Forelimb muscle (tissue), 1 donor: ENCODE data around the gene GRM8. TPM values are rescaled to one million over a fixed set of nuclear protein-coding genes. Genes with fewer than 3 reads are reported as not detected.

ENCODE experiments used
- DNase-seq: peaks from one replicate; pipeline ENCODE4 v3.0.0-alpha.2; 2013; ENCODE audit warnings: low read depth
- polyA plus RNA-seq: library from polyadenylated mRNA; unstranded; fragments of 120-200 nt; gene quantifications from one replicate; pipeline ENCODE4 v1.2.1, GENCODE V29; 2013; ENCODE audit not compliant: insufficient read length

The GRM8 gene
- polyA plus RNA-seq, 1 donor, result 0.11 TPM

- DNase-seq, result no peak
Observed at GRCh38 chr7:126667742-126668366, 584.9 kb downstream of the GRM8 start.

- DNase-seq, result no peak
Observed at GRCh38 chr7:126662856-126663255, 589.9 kb downstream of the GRM8 start.

- DNase-seq, result no peak
Observed at GRCh38 chr7:126659124-126659523, 593.6 kb downstream of the GRM8 start.

- DNase-seq, result no peak
Observed at GRCh38 chr7:126658684-126659083, 594.1 kb downstream of the GRM8 start.

- DNase-seq, result no peak
Observed at GRCh38 chr7:126657599-126658358, 595.0 kb downstream of the GRM8 start.

- no peak for DNase-seq
Observed at GRCh38 chr7:126657137-126657536, 595.6 kb downstream of the GRM8 start.

GRCh38 chr7:126656165-126656564 is 596.6 kb downstream of the GRM8 start:
- DNase-seq, result no peak

- DNase-seq, result no peak
Observed at GRCh38 chr7:126637538-126637937, 615.2 kb downstream of the GRM8 start.

- DNase-seq, result no peak
Observed at GRCh38 chr7:126635545-126635944, 617.2 kb downstream of the GRM8 start.

- DNase-seq, result no peak
Observed at GRCh38 chr7:126608339-126608776, 644.4 kb downstream of the GRM8 start.

GRCh38 chr7:126606331-126606730 is 646.4 kb downstream of the GRM8 start:
- no peak for DNase-seq

GRCh38 chr7:126605553-126605952 is 647.2 kb downstream of the GRM8 start:
- DNase-seq, result no peak

- DNase-seq, result no peak
Observed at GRCh38 chr7:126605056-126605455, 647.7 kb downstream of the GRM8 start.

GRCh38 chr7:126589068-126589684 is 663.6 kb downstream of the GRM8 start:
- DNase-seq, result no peak

GRCh38 chr7:126578338-126578737 is 674.4 kb downstream of the GRM8 start:
- no peak for DNase-seq

GRCh38 chr7:126574276-126575250 is 678.2 kb downstream of the GRM8 start:
- no peak for DNase-seq

GRCh38 chr7:126570845-126571244 is 681.9 kb downstream of the GRM8 start:
- DNase-seq, result no peak

GRCh38 chr7:126569402-126569801 is 683.3 kb downstream of the GRM8 start:
- no peak for DNase-seq

- no peak for DNase-seq
Observed at GRCh38 chr7:126557271-126557670, 695.5 kb downstream of the GRM8 start.

- no peak for DNase-seq
Observed at GRCh38 chr7:126541406-126541805, 711.3 kb downstream of the GRM8 start.

GRCh38 chr7:126535176-126535575 is 717.6 kb downstream of the GRM8 start:
- DNase-seq, result no peak

GRCh38 chr7:126533715-126534114 is 719.0 kb downstream of the GRM8 start:
- DNase-seq, result no peak
